K562 (cell line): ENCODE measurements around the gene ARHGAP8.

ENCODE experiments used
- CTCF ChIP-seq, 3 experiments: IDR thresholded peaks in 2 of 3; conservative IDR thresholded peaks in 1 of 3; 2 replicates each; pipeline ENCODE4 v1.5.1; 2011 to 2012; ENCODE audit warnings: low read length in 3 of 3, mild to moderate bottlenecking in 3 of 3, control low read depth in 2 of 3, improper control_type of control experiment in 1 of 3, inconsistent platforms in 1 of 3, low read depth in 1 of 3, mixed read lengths in 1 of 3, moderate library complexity in 1 of 3; ENCODE audit not compliant: insufficient read depth in 2 of 3
- IRF2 ChIP-seq: sonication (generic); formaldehyde crosslinking; IDR thresholded peaks from 2 replicates; pipeline ENCODE4 v1.8.1; 2022; ENCODE audit warnings: mild to moderate bottlenecking, missing genetic modification reagents
- NR2C2 ChIP-seq, 2 experiments: fragments of 200-800 bp in 1 of 2; sonication (Bioruptor generic) in 1 of 2; sonication (generic) in 1 of 2; formaldehyde crosslinking in 1 of 2; IDR thresholded peaks; 2 replicates each; pipeline versions ENCODE4 v1.6.1 to v1.8.0; 2016 to 2022; ENCODE audit warnings: mild to moderate bottlenecking in 1 of 2, missing compliant biosample characterization in 1 of 2, missing genetic modification characterization in 1 of 2, missing genetic modification reagents in 1 of 2
- POLR2A ChIP-seq: fragments of 450-650 bp; conservative IDR thresholded peaks from 2 replicates; pipeline ENCODE4 v1.6.1; 2016
- SRSF3 ChIP-seq: fragments of 200-400 bp; formaldehyde crosslinking; IDR thresholded peaks from 2 replicates; pipeline ENCODE4 v1.6.1; 2016; ENCODE audit warnings: mild to moderate bottlenecking, low read length, moderate library complexity; ENCODE audit not compliant: insufficient read depth
- TFE3 ChIP-seq: fragments of 450-650 bp; formaldehyde crosslinking; IDR thresholded peaks from 2 replicates; pipeline ENCODE4 v1.4.0; 2020; ENCODE audit warnings: mild to moderate bottlenecking, mixed read lengths
- ZNF121 ChIP-seq: sonication (generic); formaldehyde crosslinking; conservative IDR thresholded peaks from 2 replicates; pipeline ENCODE4 v1.8.0; 2022; ENCODE audit warnings: missing genetic modification reagents

- TF ChIP-seq POLR2A, result no peak
- no peak for TF ChIP-seq ZNF121 (CRISPR knock-in tag)
- no peak for TF ChIP-seq CTCF (IDR thresholded peaks at IDR 0.05 in 2 of 3, conservative IDR thresholded peaks at IDR 0.05 in 1 of 3; ENCODE audit: insufficient read depth in 2 of 3, low read depth in 1 of 3, low read length in 3 of 3)
- TF ChIP-seq NR2C2 (CRISPR knock-in tag; IDR thresholded peaks at IDR 0.05), result no peak
- TF ChIP-seq NR2C2 (tag; IDR thresholded peaks at IDR 0.05), result no peak
- TF ChIP-seq TFE3, result no peak
- TF ChIP-seq IRF2, result no peak
- no peak for TF ChIP-seq SRSF3
Observed at GRCh38 chr22:44822534-44822933, 70.2 kb downstream of the ARHGAP8 start.
